ENCODE measurements around the gene EVC2. TPM values are rescaled to one million over a fixed set of nuclear protein-coding genes. Genes with fewer than 3 reads are reported as not detected.

The EVC2 gene
- total RNA-seq, 1 donor from 2014 or later = 12.6 TPM

DNA sequence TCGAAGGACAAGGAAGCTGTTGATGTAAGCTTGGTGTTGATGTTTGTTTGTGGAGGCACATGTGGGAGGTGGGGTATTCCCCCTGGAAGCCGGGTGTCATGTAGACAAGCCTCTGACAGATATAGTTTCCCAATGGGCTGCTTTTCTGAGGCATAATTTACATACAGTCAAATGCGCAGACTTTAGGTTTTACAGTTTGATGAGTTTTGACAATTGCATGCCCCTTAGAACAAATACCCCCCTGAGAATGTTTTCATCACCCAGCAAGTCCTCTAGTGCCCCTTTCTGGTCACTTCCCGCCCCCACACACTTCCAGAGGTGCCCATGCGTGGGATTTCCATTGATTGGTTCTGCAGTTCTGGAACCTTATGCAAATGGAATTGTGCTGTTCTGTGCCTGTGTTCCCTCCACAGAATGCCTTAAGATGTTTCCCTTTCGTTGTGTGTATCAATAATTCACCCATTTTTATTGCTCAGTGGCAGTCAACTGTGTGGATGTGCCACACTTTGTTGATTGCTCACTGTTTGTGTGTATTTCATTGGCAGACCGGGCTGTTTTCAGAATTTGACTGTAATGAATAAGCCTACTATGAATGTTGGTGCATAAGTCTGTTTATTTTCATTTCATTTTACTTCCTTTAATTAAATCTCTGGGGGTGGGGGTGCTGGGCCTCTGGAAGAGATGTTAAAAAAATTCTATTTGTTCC, 11.1 kb upstream of the EVC2 start:
- Histone ChIP-seq H3K27me3 (ENCODE audit: control insufficient read depth, insufficient read depth, low read length) (no peaks in the 10 kb centered on the region), H3K4me3 (ENCODE audit: low read depth, low read length) (no peak overlapping the region), H3K36me3 (ENCODE audit: control insufficient read depth, insufficient read depth, low read length) (no peaks in the 10 kb centered on the region)
- DNase-seq (ENCODE audit: low read depth) = no peak
- TF ChIP-seq, protein P1, sequence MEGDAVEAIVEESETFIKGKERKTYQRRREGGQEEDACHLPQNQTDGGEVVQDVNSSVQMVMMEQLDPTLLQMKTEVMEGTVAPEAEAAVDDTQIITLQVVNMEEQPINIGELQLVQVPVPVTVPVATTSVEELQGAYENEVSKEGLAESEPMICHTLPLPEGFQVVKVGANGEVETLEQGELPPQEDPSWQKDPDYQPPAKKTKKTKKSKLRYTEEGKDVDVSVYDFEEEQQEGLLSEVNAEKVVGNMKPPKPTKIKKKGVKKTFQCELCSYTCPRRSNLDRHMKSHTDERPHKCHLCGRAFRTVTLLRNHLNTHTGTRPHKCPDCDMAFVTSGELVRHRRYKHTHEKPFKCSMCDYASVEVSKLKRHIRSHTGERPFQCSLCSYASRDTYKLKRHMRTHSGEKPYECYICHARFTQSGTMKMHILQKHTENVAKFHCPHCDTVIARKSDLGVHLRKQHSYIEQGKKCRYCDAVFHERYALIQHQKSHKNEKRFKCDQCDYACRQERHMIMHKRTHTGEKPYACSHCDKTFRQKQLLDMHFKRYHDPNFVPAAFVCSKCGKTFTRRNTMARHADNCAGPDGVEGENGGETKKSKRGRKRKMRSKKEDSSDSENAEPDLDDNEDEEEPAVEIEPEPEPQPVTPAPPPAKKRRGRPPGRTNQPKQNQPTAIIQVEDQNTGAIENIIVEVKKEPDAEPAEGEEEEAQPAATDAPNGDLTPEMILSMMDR (IDR thresholded peaks at IDR 0.05; ENCODE audit: insufficient read depth, low read length, poor library complexity, severe bottlenecking) = no peak

DNA sequence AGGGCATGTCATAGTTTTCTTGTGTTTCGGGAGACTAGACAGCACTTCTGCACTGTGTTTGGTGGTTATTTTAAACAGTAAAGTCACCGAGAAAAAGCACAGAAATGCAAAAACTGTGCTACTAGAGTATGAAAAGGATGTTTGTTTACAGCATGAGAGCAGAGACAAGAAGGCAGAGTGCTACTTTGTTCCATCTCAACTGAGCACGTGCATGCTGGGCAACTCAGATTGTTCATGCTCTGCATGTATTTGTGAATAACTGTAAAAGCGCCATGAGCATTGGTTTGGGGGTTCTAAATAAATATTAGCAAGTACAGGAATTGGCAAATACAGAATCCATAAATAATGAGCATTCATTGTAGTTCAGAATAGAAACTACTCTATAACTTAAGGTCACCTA, 10.1 kb upstream of the EVC2 start:
- TF ChIP-seq, protein P1 (IDR thresholded peaks at IDR 0.05; ENCODE audit: insufficient read depth, low read length, poor library complexity, severe bottlenecking) = no peak
- H3K27me3 ChIP-seq (ENCODE audit: control insufficient read depth, insufficient read depth, low read length) = no peaks in the 10 kb centered on the region
- no peaks in the 10 kb centered on the region for H3K36me3 ChIP-seq (ENCODE audit: control insufficient read depth, insufficient read depth, low read length)
- no peak for DNase-seq (ENCODE audit: low read depth)
- H3K4me3 ChIP-seq (ENCODE audit: low read depth, low read length) = no peak overlapping the region

DNA sequence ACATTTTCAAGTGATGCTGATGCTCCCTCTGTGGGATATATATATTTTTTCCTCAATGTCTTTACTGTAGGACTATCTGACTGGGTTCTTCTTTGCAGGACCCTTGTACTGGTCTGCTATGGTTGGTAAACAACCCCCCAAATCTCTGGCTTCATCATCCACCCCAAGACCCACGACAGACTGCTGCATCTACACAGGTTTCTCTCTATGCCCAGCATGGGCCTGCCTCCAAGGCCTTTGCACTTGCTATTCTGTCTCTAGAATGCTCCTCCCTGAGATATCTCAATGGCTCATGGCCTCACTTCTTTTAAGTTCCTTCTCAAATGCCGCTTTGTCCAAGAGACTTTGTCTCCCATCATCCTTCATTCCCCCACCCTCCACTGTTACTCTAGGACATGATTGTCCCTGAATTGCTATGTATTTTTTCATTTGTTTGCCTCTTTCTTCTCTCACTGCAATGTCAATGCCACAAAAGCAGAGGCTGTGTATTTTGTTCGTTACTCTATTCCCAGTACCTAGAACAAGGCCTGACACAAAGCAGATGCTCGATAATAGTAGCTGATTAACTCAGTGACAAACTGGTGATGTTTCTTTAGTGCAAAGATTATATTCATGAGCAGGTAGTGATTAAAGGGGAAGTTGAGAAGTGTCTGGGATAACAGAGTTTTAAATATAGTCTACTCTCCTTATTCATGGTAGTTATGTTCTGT, 9.2 kb upstream of the EVC2 start:
- H3K36me3 ChIP-seq (ENCODE audit: control insufficient read depth, insufficient read depth, low read length) = no peaks in the 10 kb centered on the region
- DNase-seq (ENCODE audit: low read depth) = no peak
- no peak overlapping the region for H3K4me3 ChIP-seq (ENCODE audit: low read depth, low read length)
- TF ChIP-seq, protein P1 (IDR thresholded peaks at IDR 0.05; ENCODE audit: insufficient read depth, low read length, poor library complexity, severe bottlenecking) = no peak
- no peaks in the 10 kb centered on the region for H3K27me3 ChIP-seq (ENCODE audit: control insufficient read depth, insufficient read depth, low read length)

GRCh38 chr4:5716391-5716790, 8.0 kb upstream of the EVC2 start:
- Histone ChIP-seq H3K4me3 (ENCODE audit: low read depth, low read length) (no peak overlapping the region), H3K36me3 (ENCODE audit: control insufficient read depth, insufficient read depth, low read length) (no peaks in the 10 kb centered on the region), H3K27me3 (ENCODE audit: control insufficient read depth, insufficient read depth, low read length) (no peaks in the 10 kb centered on the region)
- DNase-seq (ENCODE audit: low read depth) = no peak
- TF ChIP-seq, protein P1 (IDR thresholded peaks at IDR 0.05; ENCODE audit: insufficient read depth, low read length, poor library complexity, severe bottlenecking) = no peak

GRCh38 chr4:5715357-5715756, 7.0 kb upstream of the EVC2 start:
- no peaks in the 10 kb centered on the region for H3K36me3 ChIP-seq (ENCODE audit: control insufficient read depth, insufficient read depth, low read length)
- TF ChIP-seq, protein P1 (IDR thresholded peaks at IDR 0.05; ENCODE audit: insufficient read depth, low read length, poor library complexity, severe bottlenecking) = no peak
- H3K27me3 ChIP-seq (ENCODE audit: control insufficient read depth, insufficient read depth, low read length) = no peaks in the 10 kb centered on the region
- no peak overlapping the region for H3K4me3 ChIP-seq (ENCODE audit: low read depth, low read length)
- DNase-seq (ENCODE audit: low read depth) = no peak

All from kidney epithelial cell (primary cell).